Stimulated activated CD8-positive, alpha-beta memory T cell treated with anti-CD3 and anti-CD28 coated beads, Interleukin-12 subunit alpha, Interleukin-12 subunit beta, amount 100 ng/mL, for 1 hour (primary cell): ENCODE measurements around the gene DEFB131A.
"Not testable (repeated sequence)": the region's sequence is repeated elsewhere in the genome, so short reads cannot be mapped to it uniquely, and the experiment has no call there.

ENCODE experiments used
- DNase-seq: peaks from one replicate; pipeline ENCODE4 v3.0.0-alpha.2; 2020; ENCODE audit warnings: low read depth

The DEFB131A gene, protein sequence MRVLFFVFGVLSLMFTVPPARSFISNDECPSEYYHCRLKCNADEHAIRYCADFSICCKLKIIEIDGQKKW

DNA sequence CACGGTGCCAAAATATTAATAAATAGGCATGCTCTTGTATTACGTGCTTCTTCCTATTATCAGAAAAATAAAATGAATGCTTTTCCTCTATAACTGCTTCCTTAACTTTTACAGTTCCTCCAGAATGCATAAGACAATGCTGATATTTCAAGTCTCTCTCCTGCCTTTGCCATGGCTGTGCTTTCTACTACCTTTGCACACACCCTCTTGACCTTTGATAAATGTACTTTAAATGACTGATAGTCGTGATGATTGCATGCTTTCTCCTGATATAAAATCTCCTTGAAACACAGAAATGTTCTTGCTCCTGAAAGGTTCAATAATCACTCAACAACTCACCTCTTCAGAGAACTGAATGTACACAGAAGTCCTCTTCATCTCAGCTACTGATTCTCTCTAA lies at the start of gene DEFB131A:
DEFB131A (plus strand) TSS at position 301 of the 400 bp plus-strand sequence. CDS start 120 bp downstream, outside the sequence.
- DNase-seq = not testable (repeated sequence)

GRCh38 chr4:9405774-9406173 lies 38.4 kb upstream of the DEFB131A start:
- not testable (repeated sequence) for DNase-seq

GRCh38 chr4:9406491-9406890 lies 37.7 kb upstream of the DEFB131A start:
- DNase-seq = not testable (repeated sequence)

DNA sequence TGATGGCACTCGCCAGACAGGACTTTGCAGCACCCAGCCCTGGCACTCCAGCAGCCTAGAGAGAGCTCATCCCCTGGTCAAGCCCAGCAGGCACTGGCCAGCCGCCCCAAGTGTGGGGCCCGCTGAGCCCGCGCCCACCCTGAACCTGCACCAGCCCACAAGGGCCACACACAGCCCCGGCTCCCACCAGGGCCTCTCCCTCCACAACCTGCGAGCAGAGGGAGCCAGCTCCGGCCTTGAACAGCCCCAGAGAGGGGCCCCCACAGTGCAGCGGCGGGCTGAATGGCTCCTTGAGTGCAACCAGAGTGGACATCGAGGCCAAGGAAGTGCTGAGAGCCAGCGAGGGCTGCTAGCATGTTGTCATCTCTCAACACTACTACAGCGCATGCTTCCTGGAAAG lies 34.4 kb upstream of the DEFB131A start:
- no peak for DNase-seq

- DNase-seq = not testable (repeated sequence)
Observed at GRCh38 chr4:9421884-9422455, 22.2 kb upstream of the DEFB131A start.

GRCh38 chr4:9425916-9426315 lies 18.3 kb upstream of the DEFB131A start:
- DNase-seq = not testable (repeated sequence)

DNA sequence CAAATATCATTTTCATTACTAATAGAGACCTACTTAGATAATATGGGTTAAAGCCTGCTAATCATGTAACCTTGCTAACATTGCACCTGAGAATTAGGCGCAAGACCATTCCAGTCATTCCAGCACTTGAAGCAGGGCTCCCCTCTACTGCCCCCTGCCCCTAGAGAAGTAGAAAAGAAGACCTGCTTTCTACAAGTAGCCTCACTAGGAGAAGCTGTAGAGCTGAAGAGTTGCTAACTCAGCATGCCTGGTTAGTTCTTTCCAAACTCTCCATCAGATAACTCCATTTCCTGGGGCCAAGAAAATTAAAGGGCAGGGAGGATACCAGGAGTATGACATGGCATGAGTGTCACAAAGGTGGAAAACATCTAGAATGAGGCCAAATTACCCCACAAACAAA lies 14.2 kb upstream of the DEFB131A start:
- DNase-seq = not testable (repeated sequence)

- DNase-seq = not testable (repeated sequence)
Observed at GRCh38 chr4:9433320-9433719, 10.9 kb upstream of the DEFB131A start.

GRCh38 chr4:9436728-9437127 lies 7.5 kb upstream of the DEFB131A start:
- not testable (repeated sequence) for DNase-seq

- not testable (repeated sequence) for DNase-seq
Observed at GRCh38 chr4:9442355-9442754, 1.9 kb upstream of the DEFB131A start.

- DNase-seq = not testable (repeated sequence)
Observed at GRCh38 chr4:9444681-9445080, 467 bp downstream of the DEFB131A start.

- not testable (repeated sequence) for DNase-seq
Observed at GRCh38 chr4:9452251-9452650, 8.0 kb downstream of the DEFB131A start.

- not testable (repeated sequence) for DNase-seq
Observed at GRCh38 chr4:9454284-9454683, 10.1 kb downstream of the DEFB131A start.

GRCh38 chr4:9455046-9455445 lies 10.8 kb downstream of the DEFB131A start:
- not testable (repeated sequence) for DNase-seq

DNA sequence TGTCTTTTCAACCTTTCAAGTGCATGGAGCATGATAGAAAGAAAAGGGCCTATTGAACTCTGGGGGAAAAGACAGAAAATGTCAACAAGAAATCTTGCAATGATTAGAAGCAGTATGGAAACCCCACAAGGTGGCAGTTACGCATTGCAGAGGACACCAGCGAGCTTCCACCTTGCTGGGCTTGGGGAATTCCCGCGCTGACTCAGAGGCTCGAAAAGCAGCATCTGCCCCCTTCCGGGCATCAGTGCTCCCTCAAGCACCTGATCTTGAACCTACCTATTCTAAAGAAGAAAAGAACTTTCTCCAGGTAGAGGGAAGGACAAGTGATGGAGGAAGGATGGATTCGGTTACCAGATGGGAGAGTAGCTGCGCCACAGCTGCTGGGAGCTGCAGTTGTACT lies 35.3 kb downstream of the DEFB131A start:
- DNase-seq = not testable (repeated sequence)

DNA sequence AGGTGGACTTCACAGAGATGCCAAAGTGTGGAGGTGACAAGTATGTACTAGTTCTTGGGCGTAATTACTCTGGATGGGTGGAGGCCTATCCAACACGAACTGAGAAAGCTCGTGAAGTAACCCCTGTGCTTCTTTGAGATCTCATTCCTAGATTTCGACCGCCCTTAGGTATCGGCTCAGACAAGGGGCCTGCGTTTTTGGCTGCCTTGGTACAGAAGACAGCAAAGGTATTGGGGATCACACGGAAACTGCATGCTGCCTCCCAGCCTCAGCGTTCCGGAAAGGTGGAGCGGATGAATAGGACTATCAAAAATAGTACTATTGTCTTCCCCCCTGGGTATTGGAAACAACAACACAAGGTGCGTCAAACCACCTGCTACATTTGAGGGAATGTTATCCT lies 35.9 kb downstream of the DEFB131A start:
- DNase-seq = not testable (repeated sequence)

DNA sequence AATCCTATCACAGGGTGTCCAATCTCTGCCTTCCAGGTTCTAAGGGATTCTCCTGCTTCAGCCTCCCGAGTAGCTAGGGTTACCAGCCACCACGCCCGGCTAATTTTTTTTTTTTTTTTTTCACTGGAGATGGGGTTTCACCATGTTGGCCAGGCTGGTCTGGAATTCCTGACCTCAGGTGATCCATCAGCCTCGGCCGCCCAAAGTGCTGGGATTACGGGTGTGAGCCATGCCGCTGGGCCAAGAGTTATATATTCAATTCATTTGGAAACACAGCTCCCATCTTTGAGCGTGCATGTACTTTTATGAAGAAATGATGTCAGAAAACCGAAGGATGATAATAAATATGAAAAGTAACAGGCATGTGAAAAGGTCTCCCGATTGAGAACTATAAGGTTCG lies 38.7 kb downstream of the DEFB131A start:
- DNase-seq = not testable (repeated sequence)

DNA sequence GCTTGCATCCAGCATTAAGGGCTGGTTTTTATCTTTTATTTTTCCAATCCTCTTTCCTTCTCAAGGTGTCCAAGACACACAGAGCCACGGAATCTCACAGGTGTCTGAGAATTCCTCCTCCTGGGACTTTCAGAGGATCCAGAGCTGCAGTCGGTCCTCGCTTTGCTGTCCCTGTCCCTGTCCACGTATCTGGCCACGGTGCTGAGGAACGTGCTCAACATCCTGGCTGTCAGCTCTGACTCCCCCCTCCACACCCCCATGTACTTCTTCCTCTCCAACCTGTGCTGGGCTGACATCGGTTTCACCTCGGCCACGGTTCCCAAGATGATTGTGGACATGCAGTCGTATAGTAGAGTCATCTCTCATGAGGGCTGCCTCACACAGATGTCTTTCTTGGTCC lies 39.5 kb downstream of the DEFB131A start:
- DNase-seq = not testable (repeated sequence)

DNA sequence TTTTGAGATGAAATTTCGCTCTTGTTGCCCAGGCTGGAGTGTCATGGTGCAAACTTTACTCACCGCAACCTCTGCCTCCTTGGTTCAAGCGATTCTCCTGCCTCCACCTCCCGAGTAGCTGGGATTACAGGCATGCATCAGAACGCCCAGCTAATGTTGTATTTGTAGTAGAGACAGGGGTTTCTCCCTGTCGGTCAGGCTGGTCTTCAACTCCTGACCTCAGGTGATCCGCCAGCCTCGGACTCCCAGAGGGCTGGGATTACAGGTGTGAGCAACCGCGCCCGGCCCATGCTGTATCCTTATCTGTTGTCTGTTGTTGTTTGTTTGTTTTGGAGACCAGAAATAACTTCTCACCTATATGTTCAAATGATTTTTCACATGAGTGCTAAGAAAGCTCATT lies 42.7 kb downstream of the DEFB131A start:
- DNase-seq = not testable (repeated sequence)

GRCh38 chr4:9488796-9489195 lies 44.6 kb downstream of the DEFB131A start:
- not testable (repeated sequence) for DNase-seq

GRCh38 chr4:9490496-9490895 lies 46.3 kb downstream of the DEFB131A start:
- not testable (repeated sequence) for DNase-seq

GRCh38 chr4:9490986-9491385 lies 46.8 kb downstream of the DEFB131A start:
- not testable (repeated sequence) for DNase-seq

DNA sequence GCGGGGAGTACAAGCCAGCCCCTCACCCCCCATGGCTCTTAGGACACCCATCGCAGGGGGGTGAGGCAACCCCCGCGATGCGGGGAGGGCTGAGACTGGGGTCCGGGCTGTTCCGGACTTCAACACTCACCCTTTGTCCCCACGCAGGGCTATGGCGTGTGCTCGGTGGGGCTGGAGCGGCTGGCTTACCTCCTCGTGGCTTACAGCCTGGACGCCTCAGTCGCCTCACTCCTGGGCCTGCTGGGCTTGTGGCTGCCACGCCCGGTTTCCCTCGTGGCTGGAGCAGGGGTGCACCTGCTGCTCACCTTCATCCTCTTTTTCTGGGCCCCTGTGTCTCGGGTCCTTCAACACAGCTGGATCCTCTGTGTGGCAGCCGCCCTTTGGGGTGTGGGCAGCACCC lies 49.4 kb downstream of the DEFB131A start:
- not testable (repeated sequence) for DNase-seq
